Activated T-helper 2 cell treated with anti-CD3 and anti-CD28 coated beads, Interferon-gamma antibody, Interleukin-2, Interleukin-4, amounts not matched to agents 10 μg/mL and 5 μg/mL and 100 μg/mL, durations not matched to agents 14 hours and 24 hours and 36 hours (primary cell): ENCODE results near the gene PPOX. TPM values are rescaled to one million over a fixed set of nuclear protein-coding genes. Genes with fewer than 3 reads are reported as not detected.

Experiments
- DNase-seq: peaks from one replicate; pipeline ENCODE4 v3.0.0; 2021; ENCODE audit warnings: low spot score
- H3K27ac Mint-ChIP-seq: one replicate; pipeline ENCODE4 v1.8.0; 2021; ENCODE audit warnings: mixed read lengths
- H3K27me3 Mint-ChIP-seq: one replicate; pipeline ENCODE4 v1.8.0; 2021; ENCODE audit warnings: low read depth, mixed read lengths
- H3K36me3 Mint-ChIP-seq: one replicate; pipeline ENCODE4 v1.8.0; 2021; ENCODE audit warnings: low read depth, mixed read lengths
- H3K4me1 Mint-ChIP-seq: one replicate; pipeline ENCODE4 v1.8.0; 2021; ENCODE audit warnings: low read depth, mixed read lengths
- H3K4me3 Mint-ChIP-seq: one replicate; pipeline ENCODE4 v1.8.0; 2021; ENCODE audit warnings: low read depth, mild to moderate bottlenecking, moderate library complexity, mixed read lengths
- H3K9me3 Mint-ChIP-seq: one replicate; pipeline ENCODE4 v1.8.0; 2021; ENCODE audit warnings: mixed read lengths
- intact Hi-C: fragments of 100-400 bp; cut with micrococcal nuclease; formaldehyde crosslinking; loops from one replicate; pipeline ENCODE4 v1.15.1; 2023
- total RNA-seq: library from RNA; stranded (reverse); gene quantifications from 2 replicates; pipeline ENCODE4 v1.2.3, GENCODE V29; 2022

The PPOX gene
- total RNA-seq, 1 donor from 2014 or later = 36.5 TPM

GRCh38 chr1:161132410-161133219 is 33.6 kb upstream of the PPOX start, which contains the start of gene DEDD:
Gene DEDD, minus strand, starts transcription at chr1:161132667. Its CDS starts 8,205 bp downstream, at chr1:161124462.
- Mint-ChIP-seq H3K4me1 (peaks cover 35% of the 10 kb centered on the region), H3K27me3 (no peaks in the 10 kb centered on the region), H3K27ac (no peak within 1 kb of the TSS), H3K36me3 (peaks cover 40% of the 10 kb centered on the region), H3K9me3 (no peaks in the 10 kb centered on the region), H3K4me3 (no peak within 1 kb of the TSS)
- intact Hi-C loops = loop anchor here (1.0 to 5.0 kb wide), 8 partner anchors 15 to 120 kb away; partner anchors contain the start of genes B4GALT3, PPOX and UFC1
- peak; percentile 89 for DNase-seq

DNA sequence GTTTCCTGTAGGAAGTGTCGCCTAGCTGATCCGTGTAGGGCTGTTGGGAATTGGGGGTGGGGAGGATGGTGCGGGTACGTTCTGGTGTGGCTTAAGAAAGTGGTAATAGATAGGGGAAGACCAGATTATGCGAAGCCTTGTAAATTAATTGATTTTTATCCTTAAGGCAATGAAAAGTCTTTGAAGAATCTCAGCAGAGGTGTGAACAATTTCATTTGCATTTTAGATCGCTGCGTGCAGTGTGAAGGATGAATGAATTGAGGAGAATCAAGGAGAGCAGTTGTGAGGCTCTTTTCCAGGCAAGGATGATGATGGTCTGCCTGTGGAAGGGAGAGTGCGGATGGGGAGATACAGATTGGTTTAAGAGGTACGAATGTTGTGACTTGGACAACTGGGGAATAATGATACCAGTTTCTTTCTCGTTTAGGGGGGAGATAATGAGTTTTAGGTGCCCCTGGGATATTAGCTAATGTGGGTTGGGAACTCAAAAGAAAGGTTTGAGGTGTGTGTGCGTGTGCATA is 32.9 kb upstream of the PPOX start:
- intact Hi-C loops = loop anchor here (2.0 to 5.0 kb wide), 4 partner anchors 40 to 121 kb away; partner anchors contain the start of gene B4GALT3
- Mint-ChIP-seq H3K9me3 (no peaks in the 10 kb centered on the region), H3K4me3 (no peak overlapping the region), H3K36me3 (peaks cover 33% of the 10 kb centered on the region), H3K4me1 (peaks cover 32% of the 10 kb centered on the region), H3K27ac (no peak overlapping the region), H3K27me3 (no peaks in the 10 kb centered on the region)
- DNase-seq = no peak

DNA sequence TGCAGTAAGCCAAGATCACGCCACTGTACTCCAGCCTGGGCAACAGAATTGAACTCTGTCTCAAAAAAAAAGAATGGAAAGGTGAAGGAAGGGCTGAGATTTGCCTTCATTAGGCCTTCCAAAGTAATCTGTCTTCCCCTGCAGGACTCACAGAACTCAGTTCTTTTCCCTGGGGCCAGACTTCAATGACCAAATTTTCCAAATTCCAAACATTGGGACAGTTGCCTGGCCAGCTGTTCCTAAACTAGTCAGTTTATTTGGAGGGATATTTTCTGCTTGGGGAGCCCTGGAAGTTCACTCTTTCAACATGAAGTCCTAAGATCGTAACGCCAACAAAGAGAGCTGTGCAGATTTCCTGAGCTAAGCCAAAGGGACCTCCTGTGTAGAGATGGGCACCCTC is 28.3 kb upstream of the PPOX start:
- intact Hi-C loops = no loop called here
- peaks cover 6% of the 10 kb centered on the region for H3K4me1 Mint-ChIP-seq
- no peak overlapping the region for H3K27ac Mint-ChIP-seq
- no peak for DNase-seq
- H3K4me3 Mint-ChIP-seq = no peak overlapping the region
- H3K36me3 Mint-ChIP-seq = peaks cover 5% of the 10 kb centered on the region
- no peaks in the 10 kb centered on the region for H3K9me3 Mint-ChIP-seq
- no peaks in the 10 kb centered on the region for H3K27me3 Mint-ChIP-seq

DNA sequence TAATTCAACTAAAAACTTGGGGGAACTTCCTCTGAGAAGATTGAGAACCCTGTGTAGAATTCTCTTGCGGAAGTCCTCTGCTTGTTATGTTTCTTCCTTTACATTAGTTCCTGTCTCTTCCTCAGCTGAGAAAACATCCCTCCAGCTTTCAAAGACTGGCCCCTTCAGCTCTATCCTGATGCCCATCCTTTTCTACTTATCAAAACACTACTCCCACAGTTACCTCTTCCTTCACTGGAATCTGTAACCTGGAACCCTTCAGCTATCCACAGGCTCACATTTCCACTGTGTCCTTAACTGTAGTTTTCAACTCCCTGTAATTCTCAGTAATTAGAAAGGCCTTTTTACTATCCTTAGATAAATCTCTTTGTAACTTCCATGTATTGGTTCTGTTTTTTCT is 27.8 kb upstream of the PPOX start:
- H3K27ac Mint-ChIP-seq = no peak overlapping the region

DNA sequence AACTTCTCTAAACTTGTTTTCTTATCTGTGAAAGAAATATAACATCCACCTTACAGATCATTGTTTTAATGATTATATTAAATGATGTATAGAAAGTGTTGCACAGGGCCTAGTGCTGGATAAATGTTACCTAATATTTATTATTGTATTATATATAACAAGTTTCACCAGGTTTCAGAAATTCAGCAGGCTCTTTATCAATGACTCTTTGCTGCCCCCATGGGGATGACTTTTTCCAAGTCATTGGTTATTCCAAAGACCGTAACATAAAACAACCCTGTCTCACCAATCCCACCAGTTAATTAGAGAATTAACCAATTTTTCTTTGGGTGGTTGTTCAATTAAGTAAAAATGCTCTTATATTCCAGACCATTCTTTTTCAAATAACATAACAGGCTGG is 26.5 kb upstream of the PPOX start:
- Mint-ChIP-seq H3K4me3 (no peak overlapping the region), H3K9me3 (no peaks in the 10 kb centered on the region), H3K27me3 (no peaks in the 10 kb centered on the region), H3K36me3 (peaks cover 5% of the 10 kb centered on the region), H3K27ac (no peak overlapping the region), H3K4me1 (peaks cover 6% of the 10 kb centered on the region)
- intact Hi-C loops = no loop called here
- DNase-seq = no peak

More for the DNA sequence above, 27.8 kb upstream of the PPOX start:
- Mint-ChIP-seq H3K9me3 (no peaks in the 10 kb centered on the region), H3K36me3 (peaks cover 5% of the 10 kb centered on the region), H3K4me1 (peaks cover 6% of the 10 kb centered on the region), H3K4me3 (no peak overlapping the region), H3K27me3 (no peaks in the 10 kb centered on the region)
- DNase-seq = no peak
- intact Hi-C loops = no loop called here

- no peaks in the 10 kb centered on the region for H3K9me3 Mint-ChIP-seq
- intact Hi-C loops = no loop called here
These were observed 25.3 kb upstream of the PPOX start for GRCh38 chr1:161140755-161141400.

DNA sequence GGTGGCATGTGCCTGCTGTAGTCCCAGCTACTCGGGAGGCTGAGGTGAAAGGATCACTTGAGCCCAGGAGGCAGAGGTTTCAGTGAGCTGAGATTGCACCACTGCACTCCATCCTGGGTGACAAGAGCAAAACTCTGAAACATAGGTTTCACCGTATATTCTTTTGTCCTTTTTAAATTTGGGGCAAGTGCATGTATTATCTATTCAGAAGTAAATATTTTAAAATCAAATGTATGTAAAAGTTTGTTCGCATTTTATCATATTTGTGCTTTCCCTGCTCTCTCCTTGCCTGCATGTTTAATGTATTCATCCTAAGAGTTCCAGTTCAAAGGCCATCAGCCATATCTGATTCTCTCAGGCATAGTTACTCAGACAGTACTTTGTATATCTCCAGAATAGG is 20.4 kb upstream of the PPOX start:
- Mint-ChIP-seq H3K4me3 (no peak overlapping the region), H3K36me3 (no peaks in the 10 kb centered on the region), H3K27ac (no peak overlapping the region), H3K27me3 (no peaks in the 10 kb centered on the region), H3K4me1 (no peaks in the 10 kb centered on the region), H3K9me3 (no peaks in the 10 kb centered on the region)
- no peak for DNase-seq
- intact Hi-C loops = no loop called here

More at GRCh38 chr1:161140755-161141400, 25.3 kb upstream of the PPOX start:
- DNase-seq = no peak
- Mint-ChIP-seq H3K4me1 (peaks cover 3% of the 10 kb centered on the region), H3K4me3 (no peak overlapping the region), H3K36me3 (no peaks in the 10 kb centered on the region), H3K27me3 (no peaks in the 10 kb centered on the region), H3K27ac (no peak overlapping the region)

GRCh38 chr1:161153176-161153575 is 13.1 kb upstream of the PPOX start:
- no peaks in the 10 kb centered on the region for H3K9me3 Mint-ChIP-seq
- H3K4me3 Mint-ChIP-seq = peak overlapping the region; percentile 100
- no peak for DNase-seq
- no peaks in the 10 kb centered on the region for H3K27me3 Mint-ChIP-seq
- H3K36me3 Mint-ChIP-seq = peaks cover 27% of the 10 kb centered on the region
- intact Hi-C loops = loop anchor here (1.0 kb wide), 2 partner anchors 21 to 55 kb away; partner anchors contain the start of genes DEDD and KLHDC9
- peak overlapping the region; percentile 79 for H3K27ac Mint-ChIP-seq
- peaks cover 15% of the 10 kb centered on the region for H3K4me1 Mint-ChIP-seq

DNA sequence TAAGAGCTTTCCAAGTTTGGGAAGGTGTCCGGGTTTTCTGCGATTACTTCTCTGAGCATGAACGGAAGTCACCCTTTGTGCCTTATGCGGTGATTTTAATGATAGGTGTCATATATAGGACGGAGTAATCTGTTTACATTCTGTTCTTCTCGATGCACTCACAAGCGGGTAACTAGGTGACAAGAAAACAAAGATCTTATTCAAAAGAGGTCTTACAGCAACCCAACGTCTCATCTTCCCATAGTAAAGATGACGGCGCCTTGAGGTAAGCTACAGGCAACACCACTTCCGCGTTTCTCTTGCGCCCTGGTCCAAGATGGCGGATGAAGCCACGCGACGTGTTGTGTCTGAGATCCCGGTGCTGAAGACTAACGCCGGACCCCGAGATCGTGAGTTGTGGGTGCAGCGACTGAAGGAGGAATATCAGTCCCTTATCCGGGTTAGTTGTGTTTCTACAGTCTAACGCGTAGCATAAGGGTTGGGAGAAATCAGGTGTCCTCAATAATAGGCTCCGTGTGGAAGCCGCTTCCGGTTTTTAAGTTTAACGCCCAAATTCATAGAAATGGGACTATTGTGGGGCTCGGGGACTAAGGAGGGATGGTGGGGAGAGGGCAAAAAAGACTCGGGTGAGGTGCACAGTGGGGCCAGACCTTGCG is 12.4 kb upstream of the PPOX start, which contains the start of gene UFC1:
UFC1 (plus strand) TSS at position 297 of the 656 bp plus-strand sequence; CDS start at position 317, 20 bp downstream.
- peak; percentile 82 for DNase-seq
- no peaks in the 10 kb centered on the region for H3K27me3 Mint-ChIP-seq
- H3K36me3 Mint-ChIP-seq = peaks cover 29% of the 10 kb centered on the region
- intact Hi-C loops = loop anchor here (1.0 to 2.0 kb wide), 3 partner anchors 22 to 56 kb away; partner anchors contain the start of genes DEDD, KLHDC9, NIT1 and PFDN2
- H3K4me3 Mint-ChIP-seq = peak within 1 kb of the TSS; percentile 100
- H3K9me3 Mint-ChIP-seq = no peaks in the 10 kb centered on the region
- peaks cover 21% of the 10 kb centered on the region for H3K4me1 Mint-ChIP-seq
- peak within 1 kb of the TSS; percentile 100 for H3K27ac Mint-ChIP-seq

DNA sequence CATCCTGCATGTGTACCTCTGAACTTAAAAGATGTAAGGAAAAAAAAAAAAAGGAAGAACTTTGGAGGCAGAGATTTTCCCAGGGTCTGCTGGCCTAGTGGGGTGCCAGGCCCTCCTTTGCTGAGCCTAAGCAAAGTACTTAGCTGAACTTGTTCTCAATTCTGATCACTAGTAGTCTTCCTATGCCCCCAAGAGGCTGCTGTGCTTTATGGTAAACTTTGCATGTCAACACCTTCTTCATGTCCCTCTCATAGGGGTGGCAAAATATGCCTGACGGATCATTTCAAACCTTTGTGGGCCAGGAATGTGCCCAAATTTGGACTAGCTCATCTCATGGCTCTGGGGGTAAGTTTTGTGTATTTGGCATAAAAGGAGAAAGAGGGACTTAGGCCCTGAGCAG is 8.4 kb upstream of the PPOX start:
- H3K27ac Mint-ChIP-seq = peak overlapping the region; percentile 38
- peaks cover 41% of the 10 kb centered on the region for H3K4me1 Mint-ChIP-seq
- H3K4me3 Mint-ChIP-seq = peak overlapping the region; percentile 27
- no peak for DNase-seq
- peaks cover 60% of the 10 kb centered on the region for H3K36me3 Mint-ChIP-seq
- H3K9me3 Mint-ChIP-seq = no peaks in the 10 kb centered on the region
- no peaks in the 10 kb centered on the region for H3K27me3 Mint-ChIP-seq
- intact Hi-C loops = loop anchor here (5.0 kb wide), 1 partner anchor 91 kb away; the partner anchor contains the start of gene ARHGAP30

DNA sequence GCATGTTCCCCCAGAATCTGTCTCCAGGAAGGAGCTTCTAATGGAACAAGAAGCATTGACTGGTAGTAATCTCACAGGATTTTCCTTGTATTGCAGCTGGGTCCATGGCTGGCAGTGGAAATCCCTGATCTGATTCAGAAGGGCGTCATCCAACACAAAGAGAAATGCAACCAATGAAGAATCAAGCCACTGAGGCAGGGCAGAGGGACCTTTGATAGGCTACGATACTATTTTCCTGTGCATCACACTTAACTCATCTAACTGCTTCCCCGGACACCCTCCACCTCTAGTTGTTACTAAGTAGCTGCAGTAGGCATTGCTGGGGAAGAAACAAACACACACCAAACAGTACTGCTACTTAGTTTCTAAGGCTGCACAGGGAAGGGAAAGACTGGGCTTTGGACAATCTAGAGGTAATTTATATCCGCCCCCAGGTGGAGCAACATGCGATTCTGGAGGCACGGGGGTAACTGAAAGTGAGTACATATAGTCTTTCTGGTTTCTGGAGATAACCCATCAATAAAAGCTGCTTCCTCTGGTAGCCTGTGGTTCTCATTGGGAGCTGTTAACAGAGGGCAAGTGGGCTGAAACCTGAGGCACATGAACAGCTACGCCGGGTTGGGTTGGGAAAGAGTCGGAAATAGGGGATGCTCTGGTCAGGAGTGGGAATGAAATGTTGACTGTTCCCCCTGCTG is 7.8 kb upstream of the PPOX start:
- intact Hi-C loops = loop anchor here (5.0 kb wide), 1 partner anchor 91 kb away; the partner anchor contains the start of gene ARHGAP30
- peaks cover 66% of the 10 kb centered on the region for H3K36me3 Mint-ChIP-seq
- H3K27me3 Mint-ChIP-seq = no peaks in the 10 kb centered on the region
- DNase-seq = no peak
- peak overlapping the region; percentile 86 for H3K4me3 Mint-ChIP-seq
- no peaks in the 10 kb centered on the region for H3K9me3 Mint-ChIP-seq
- H3K27ac Mint-ChIP-seq = peak overlapping the region; percentile 92
- H3K4me1 Mint-ChIP-seq = peaks cover 43% of the 10 kb centered on the region
